ENCODE results near the gene ATP5F1D. TPM values are rescaled to one million over a fixed set of nuclear protein-coding genes. Genes with fewer than 3 reads are reported as not detected.

Gene ATP5F1D
- total RNA-seq, 4 donors from 2014 or later: 102 to 205 (median 137) TPM

GRCh38 chr19:1232652-1233072 is 8.9 kb upstream of the ATP5F1D start:
- TF ChIP-seq POLR2AphosphoS5 (IDR thresholded peaks at IDR 0.05) (no peak), POLR2A (IDR thresholded peaks at IDR 0.05) (no peak), EP300 (IDR thresholded peaks at IDR 0.05) (no peak), CTCF (IDR thresholded peaks at IDR 0.05) (no peak)
- H3K4me1 ChIP-seq: peaks cover 40% of the 10 kb centered on the region
- H3K4me3 ChIP-seq: no peak overlapping the region
- H3K27me3 ChIP-seq: peaks cover 7% of the 10 kb centered on the region
- no peaks in the 10 kb centered on the region for H3K9me3 ChIP-seq
- no CpG with 5 or more reads among the region's 15 CpGs for WGBS
- DNase-seq (ENCODE audit: low spot score in 2 of 2): no peak
- peaks cover 11% of the 10 kb centered on the region for H3K36me3 ChIP-seq
- peak overlapping the region; percentile 24 for H3K27ac ChIP-seq

GRCh38 chr19:1233115-1233667 is 8.4 kb upstream of the ATP5F1D start:
- DNase-seq (ENCODE audit: low spot score in 2 of 2): no peak
- H3K4me1 ChIP-seq: peaks cover 43% of the 10 kb centered on the region
- WGBS: no CpG with 5 or more reads among the region's 24 CpGs
- no peak overlapping the region for H3K4me3 ChIP-seq
- H3K27me3 ChIP-seq: peaks cover 7% of the 10 kb centered on the region
- TF ChIP-seq POLR2A (IDR thresholded peaks at IDR 0.05) (no peak), POLR2AphosphoS5 (IDR thresholded peaks at IDR 0.05) (no peak), CTCF (IDR thresholded peaks at IDR 0.05) (no peak), EP300 (IDR thresholded peaks at IDR 0.05) (no peak)
- peaks cover 6% of the 10 kb centered on the region for H3K36me3 ChIP-seq
- H3K27ac ChIP-seq: peak overlapping the region; percentile 24
- H3K9me3 ChIP-seq: no peaks in the 10 kb centered on the region

GRCh38 chr19:1234051-1234954 is 7.2 kb upstream of the ATP5F1D start:
- peaks cover 7% of the 10 kb centered on the region for H3K27me3 ChIP-seq
- no peak overlapping the region for H3K27ac ChIP-seq
- no peak for DNase-seq (ENCODE audit: low spot score in 2 of 2)
- no peaks in the 10 kb centered on the region for H3K36me3 ChIP-seq
- WGBS: 92% methylated on average over 15 of the region's 45 CpGs
- no peak overlapping the region for H3K4me3 ChIP-seq
- TF ChIP-seq EP300 (IDR thresholded peaks at IDR 0.05): no peak
- TF ChIP-seq CTCF (IDR thresholded peaks at IDR 0.05): no peak
- TF ChIP-seq POLR2A (IDR thresholded peaks at IDR 0.05): no peak
- no peak for TF ChIP-seq POLR2AphosphoS5 (IDR thresholded peaks at IDR 0.05)
- peaks cover 49% of the 10 kb centered on the region for H3K4me1 ChIP-seq
- no peaks in the 10 kb centered on the region for H3K9me3 ChIP-seq

- WGBS: 95% methylated on average over 25 of the region's 43 CpGs
- Histone ChIP-seq H3K36me3 (no peaks in the 10 kb centered on the region), H3K9me3 (no peaks in the 10 kb centered on the region), H3K4me3 (no peak overlapping the region), H3K27me3 (peaks cover 7% of the 10 kb centered on the region), H3K4me1 (peaks cover 54% of the 10 kb centered on the region), H3K27ac (no peak overlapping the region)
- no peak for TF ChIP-seq POLR2A (IDR thresholded peaks at IDR 0.05)
- DNase-seq (ENCODE audit: low spot score in 2 of 2): no peak
These were observed 6.6 kb upstream of the ATP5F1D start for GRCh38 chr19:1234955-1235380.

- DNase-seq (ENCODE audit: low spot score in 2 of 2): no peak
- Histone ChIP-seq H3K27me3 (peaks cover 7% of the 10 kb centered on the region), H3K4me3 (peak overlapping the region; percentile 71), H3K36me3 (no peaks in the 10 kb centered on the region), H3K9me3 (no peaks in the 10 kb centered on the region), H3K27ac (peak overlapping the region; percentile 19), H3K4me1 (peaks cover 63% of the 10 kb centered on the region)
- TF ChIP-seq POLR2A (IDR thresholded peaks at IDR 0.05): no peak
- TF ChIP-seq CTCF (IDR thresholded peaks at IDR 0.05): no peak
- TF ChIP-seq POLR2AphosphoS5 (IDR thresholded peaks at IDR 0.05): no peak
- no peak for TF ChIP-seq EP300 (IDR thresholded peaks at IDR 0.05)
- WGBS: 80% methylated on average over 5 of the region's 39 CpGs
These were observed 5.7 kb upstream of the ATP5F1D start for GRCh38 chr19:1235625-1236538.

All from suprapubic skin (tissue), 4 donors.